ENCODE measurements around the gene ACOT8.
A peak's percentile ranks its signal among the peaks of the same experiment; 100 is the strongest.
"Not testable (repeated sequence)": the region's sequence is repeated elsewhere in the genome, so short reads cannot be mapped to it uniquely, and the experiment has no call there.

The ACOT8 gene

DNA sequence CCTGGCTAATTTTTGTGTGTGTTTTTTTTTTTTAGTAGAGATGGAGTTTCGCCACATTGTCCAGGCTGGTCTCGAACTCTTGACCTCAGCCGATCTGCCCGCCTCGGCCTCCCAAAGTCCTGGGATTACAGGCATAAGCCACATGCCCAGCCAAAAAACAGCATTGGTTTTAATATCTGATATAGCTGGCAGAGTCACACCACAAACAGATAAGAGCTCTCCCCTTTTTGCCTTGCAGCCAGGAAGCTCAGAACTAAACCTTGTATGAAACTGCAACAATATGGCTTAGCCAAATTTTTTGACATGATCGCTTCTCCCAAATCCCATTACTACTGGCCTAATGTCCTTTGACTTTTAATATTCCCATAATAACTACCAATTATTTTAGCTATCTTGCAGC, 4.9 kb downstream of the ACOT8 start:
- DNase-seq (ENCODE audit: low read depth), result no peak

DNA sequence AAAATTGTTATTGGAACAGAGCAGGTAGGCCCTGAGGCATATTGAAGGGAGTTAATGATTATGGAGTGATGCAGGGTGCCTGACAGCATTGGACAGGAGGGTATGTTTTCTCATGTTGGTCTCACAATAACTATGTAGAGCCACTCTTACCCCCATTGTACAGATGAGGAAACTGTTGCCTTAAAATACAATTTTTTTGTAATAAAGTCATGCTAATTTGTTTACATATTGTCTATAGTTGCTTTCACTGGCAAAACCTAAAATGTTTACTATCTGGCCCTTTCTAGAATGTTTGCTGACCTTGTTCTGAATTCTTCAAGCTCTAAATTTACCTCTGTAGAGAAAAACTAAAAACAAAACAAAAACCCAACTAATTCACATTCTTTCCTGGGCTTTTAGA, 5.7 kb downstream of the ACOT8 start:
- no peak for DNase-seq (ENCODE audit: low read depth)

DNA sequence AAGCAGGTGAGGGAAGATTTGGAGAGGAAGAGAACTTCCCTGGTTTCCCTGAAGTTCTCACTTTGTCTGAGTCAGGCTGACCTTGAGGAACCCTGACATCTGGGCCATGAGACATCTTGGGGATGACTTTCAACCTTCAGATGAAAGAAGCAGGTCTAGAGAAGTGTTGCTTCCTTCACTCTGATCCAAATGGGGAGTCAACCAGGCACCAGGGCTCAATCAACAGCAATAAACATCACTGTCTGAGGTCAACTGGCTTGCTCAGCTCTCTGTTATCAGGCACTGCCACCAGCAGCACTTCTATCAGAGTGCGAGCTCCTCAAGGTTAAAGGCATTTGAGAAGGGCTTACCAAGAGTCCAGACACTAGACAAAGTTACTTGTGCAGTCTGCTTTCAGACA, 6.3 kb downstream of the ACOT8 start:
- DNase-seq (ENCODE audit: low read depth), result no peak

DNA sequence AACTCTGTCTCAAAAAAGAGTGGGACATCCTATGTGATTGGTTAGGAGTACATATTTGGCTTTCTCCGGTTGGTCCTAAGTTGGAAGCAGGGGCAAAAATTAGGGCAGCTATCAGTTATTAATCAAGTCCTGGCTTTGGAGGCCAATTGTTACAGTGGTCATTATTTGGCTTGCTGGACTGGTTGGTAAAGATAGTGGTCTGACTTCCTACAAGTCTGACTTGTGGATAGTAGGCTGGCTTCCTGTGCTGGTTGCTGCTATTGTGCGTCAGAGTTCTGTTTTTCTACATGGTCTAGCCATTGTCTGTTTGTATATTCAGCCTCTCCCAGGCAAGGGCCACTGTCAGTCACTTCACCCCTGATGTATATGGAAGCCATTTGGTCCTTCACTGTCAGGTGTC, 7.0 kb downstream of the ACOT8 start:
- DNase-seq (ENCODE audit: low read depth), result no peak

DNA sequence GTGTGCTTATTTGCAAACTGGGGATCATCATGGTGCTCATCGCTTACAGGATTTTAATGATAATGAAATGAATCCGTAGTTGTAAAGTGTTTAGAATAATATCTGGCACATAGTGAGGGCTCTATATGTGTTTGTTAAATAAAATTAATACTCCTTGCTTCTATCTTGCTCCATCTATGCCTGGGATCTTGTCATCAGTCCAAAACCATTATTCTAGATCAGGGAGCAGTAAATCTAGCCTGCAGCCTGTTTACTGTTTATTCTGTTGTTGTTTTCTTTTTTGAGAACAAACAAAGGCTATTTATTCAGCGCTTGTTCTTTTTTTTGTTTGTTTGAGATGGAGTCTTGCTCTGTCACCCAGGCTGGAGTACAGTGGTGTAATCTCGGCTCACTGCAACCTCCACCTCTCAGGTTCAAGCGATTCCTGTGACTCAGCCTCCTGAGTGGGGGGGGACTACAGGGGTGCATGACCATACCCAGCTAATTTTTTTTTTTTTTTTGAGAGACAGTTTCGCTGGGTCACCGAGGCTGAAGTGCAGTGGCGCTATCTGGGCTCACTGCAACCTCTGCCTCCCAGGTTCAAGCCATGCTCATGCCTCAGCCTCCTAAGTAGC, 8.1 kb downstream of the ACOT8 start:
- DNase-seq (ENCODE audit: low read depth), result no peak

DNA sequence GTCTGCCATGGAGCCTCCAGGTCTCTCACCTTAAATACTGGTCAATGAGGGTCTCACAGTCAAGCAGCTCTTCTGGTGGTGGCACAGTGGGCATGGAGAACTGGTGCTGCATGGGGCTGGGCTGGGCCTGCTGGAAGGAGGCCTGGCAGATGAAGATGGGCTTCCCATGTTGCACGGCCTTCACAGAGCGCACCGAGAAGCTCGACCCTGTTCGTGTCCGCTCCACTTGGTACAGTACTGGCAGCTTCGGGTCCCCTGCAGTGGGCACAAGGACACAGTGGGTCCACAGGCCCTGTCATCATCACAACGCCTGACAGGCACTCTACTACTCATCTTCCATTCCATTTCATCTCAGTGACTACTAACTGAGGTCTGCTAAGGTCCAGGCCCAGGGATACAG, 8.8 kb downstream of the ACOT8 start:
- DNase-seq (ENCODE audit: low read depth), result no peak

DNA sequence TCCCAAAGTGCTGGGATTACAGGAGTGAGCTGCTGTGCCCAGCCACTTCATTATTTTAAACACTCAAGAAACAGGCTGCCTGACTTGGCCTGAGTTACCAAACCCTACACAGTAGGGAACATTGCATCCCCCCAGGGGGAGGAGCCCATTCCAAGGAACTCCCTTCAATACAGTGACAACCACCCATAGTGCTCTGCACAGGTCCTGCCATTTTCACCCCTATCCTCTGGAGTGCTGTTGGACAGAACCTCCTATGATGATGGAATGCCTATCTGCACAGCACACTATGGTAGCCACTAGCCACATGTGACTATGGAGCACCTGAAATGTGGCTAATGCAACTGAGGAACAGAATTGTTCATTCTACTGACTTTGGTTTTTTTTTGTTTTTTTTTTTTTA, 11.7 kb downstream of the ACOT8 start:
- DNase-seq (ENCODE audit: low read depth), result no peak

DNA sequence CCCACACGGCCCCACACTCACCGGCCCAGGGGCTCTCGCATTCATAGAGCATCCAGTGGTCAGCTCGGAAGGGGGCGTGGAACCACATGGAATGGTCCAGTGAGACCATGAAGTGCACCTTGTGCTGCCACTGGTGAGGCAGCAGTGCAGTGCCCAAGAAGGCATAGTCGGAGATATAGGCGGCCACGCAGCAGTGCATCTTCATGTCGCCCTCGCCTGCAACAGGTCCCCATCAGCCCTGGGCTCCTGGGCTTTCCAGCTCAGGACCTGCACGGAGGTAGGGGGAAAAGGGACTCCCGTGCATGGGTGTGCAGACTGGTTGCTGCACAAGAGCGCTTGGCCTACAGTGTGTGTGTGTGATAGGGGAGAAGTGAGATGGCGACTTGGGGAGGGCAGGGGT, 13.7 kb downstream of the ACOT8 start:
- DNase-seq (ENCODE audit: low read depth), result no peak

DNA sequence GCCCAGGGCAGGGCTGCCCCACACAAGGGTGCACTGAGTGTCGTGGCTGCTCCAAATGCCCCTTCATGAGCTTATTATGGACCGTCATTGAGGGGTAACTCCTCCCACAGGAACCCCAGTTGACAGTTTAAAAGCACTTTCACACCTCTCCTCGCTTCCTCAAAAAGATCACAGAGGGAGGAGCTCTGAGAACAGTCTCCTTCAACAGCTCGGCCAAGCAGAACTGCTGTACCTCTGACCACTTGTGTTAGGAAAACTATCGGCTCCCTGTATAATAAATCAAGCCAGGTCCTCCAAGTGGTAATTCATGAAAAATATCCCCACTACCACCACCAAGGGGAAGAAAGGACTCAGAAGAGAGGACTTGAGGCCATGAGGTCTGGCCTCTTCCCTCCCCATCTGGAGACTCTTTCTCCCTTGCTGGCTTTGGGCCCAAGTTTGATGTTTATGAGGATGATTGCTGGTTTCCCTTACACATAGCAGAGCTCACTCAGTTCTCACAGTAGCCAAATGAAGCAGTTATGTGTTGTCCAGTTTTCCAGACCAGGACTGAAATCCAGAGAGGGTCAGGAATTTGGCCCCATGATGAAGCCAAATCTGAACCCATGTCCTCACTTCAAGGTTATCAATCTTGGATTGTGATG, 14.9 kb downstream of the ACOT8 start:
- no peak for DNase-seq (ENCODE audit: low read depth)

DNA sequence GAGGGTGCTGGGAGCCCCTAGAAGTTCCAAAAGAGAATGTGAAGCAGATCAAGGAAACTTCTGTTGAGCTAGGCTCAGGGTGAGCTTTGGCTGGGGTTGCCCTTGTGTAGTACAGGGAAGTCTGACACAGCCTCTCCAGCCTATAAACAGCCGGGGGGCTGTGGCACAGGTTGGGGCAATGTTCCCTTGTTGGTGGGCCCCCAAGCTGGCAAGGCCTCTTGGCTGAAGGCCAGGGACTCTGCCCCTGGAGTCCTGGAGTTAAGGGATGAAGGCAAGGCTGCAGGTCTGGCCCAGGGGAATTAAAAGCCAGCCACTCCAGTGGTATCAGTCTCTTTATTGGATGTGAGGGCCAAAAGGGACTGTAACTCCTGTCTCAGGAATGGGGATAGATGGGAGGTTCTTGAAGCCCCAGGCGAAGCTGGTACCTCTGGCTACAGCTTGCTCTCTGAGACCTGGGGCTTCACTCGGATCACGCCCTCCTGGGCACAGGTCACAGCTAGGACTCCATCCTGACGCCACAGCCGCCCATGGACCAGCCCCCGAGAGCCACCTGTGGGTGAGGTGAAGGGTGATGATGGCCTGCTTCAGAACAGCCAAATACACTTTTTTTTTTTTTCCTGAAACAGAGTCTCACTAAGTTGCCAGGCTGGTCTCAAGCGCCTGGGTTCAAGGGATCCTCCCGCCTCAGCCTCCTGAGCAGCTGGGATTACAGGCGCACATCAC, 15.6 kb downstream of the ACOT8 start:
- DNase-seq (ENCODE audit: low read depth), result no peak

DNA sequence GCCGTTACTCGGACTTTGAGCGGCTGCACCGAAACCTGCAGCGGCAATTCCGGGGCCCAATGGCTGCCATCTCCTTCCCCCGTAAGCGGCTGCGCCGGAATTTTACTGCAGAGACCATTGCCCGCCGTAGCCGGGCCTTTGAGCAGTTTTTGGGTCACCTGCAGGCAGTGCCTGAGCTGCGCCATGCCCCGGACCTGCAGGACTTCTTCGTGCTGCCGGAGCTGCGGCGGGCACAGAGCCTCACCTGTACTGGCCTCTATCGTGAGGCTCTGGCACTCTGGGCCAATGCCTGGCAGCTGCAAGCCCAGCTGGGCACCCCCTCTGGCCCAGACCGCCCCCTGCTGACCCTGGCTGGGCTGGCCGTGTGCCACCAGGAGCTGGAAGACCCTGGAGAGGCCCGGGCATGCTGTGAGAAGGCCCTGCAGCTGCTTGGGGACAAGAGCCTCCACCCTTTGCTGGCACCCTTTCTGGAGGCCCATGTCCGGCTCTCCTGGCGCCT, 16.4 kb downstream of the ACOT8 start:
- DNase-seq (ENCODE audit: low read depth), result no peak

DNA sequence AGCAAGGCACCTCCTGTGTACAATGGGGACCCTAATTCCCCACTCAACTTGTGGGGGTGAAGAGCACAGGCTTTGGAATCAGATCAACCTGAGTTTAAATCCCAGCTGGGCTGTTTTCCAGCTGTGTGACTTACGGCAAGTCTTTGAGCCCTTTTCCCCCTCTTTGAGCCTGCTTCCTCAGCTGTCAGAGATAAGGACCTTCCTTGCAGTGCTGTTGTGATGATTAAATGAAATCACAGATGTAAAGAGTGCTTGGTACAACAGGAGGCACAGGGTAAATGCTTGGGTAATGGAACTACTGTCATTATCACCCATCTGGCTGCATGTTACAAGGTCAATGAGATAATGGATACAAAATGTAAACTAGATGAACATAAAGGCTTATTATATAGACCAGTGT, 20.4 kb downstream of the ACOT8 start:
- DNase-seq (ENCODE audit: low read depth), result no peak

DNA sequence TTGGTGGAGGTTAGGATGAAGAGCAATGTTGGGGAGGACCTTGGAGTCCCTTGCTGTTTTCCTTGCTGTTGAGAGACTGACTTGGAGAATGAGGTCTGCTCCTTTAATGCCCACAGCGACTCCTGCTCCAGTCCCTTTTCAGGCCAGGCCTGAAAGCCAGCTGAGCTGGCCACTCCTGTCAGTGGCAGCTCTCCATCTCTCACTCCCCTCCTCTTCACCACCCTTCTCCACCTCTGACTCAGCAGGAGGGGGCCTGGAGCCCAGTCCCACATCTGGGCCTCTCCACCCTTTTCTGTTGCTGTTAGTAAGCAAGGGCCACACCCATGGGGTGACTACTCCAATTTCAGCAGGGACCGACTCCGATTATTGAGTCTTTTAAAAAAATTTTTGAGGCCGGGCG, 21.4 kb downstream of the ACOT8 start:
- DNase-seq (ENCODE audit: low read depth), result peak; percentile 86

DNA sequence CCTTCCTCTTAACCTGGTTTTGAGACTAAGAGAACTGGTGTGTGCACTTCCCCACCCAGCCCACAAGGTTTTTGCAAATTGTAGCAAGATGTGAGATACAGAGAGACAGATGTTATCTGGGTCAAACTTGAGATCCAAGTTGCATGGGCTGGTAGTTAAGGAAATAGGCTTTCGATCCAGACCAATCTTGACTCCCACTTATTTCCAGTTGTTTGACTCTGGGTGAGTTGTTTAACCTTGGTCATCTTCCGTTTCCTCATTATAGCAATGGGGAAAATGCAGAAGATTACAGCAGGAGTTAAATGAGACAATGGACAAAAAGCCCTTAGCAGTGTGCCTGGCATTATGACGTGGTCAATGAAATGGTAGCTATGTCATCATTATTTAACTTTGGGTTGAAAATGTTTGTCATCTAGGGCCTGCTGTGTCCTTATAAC, 21.8 kb downstream of the ACOT8 start:
- no peak for DNase-seq (ENCODE audit: low read depth)

DNA sequence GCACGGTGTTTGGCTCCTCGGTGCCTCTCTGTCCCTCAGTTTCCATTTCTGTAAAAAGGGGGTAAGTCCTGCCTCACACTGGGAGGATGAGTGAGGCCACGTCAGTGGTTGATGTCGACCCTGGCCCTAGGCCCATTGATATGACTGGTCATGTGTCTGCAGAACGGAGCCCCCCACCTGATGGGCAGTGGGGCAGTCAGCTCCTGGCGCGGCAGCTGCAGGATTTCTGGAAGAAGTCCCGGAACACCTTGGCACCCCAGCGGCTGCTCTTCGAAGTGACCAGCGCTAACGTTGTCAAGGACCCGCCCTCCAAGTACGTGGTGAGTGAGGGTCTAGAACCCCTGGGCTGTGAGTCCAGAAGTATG, 22.4 kb downstream of the ACOT8 start:
- DNase-seq (ENCODE audit: low read depth), result no peak

DNA sequence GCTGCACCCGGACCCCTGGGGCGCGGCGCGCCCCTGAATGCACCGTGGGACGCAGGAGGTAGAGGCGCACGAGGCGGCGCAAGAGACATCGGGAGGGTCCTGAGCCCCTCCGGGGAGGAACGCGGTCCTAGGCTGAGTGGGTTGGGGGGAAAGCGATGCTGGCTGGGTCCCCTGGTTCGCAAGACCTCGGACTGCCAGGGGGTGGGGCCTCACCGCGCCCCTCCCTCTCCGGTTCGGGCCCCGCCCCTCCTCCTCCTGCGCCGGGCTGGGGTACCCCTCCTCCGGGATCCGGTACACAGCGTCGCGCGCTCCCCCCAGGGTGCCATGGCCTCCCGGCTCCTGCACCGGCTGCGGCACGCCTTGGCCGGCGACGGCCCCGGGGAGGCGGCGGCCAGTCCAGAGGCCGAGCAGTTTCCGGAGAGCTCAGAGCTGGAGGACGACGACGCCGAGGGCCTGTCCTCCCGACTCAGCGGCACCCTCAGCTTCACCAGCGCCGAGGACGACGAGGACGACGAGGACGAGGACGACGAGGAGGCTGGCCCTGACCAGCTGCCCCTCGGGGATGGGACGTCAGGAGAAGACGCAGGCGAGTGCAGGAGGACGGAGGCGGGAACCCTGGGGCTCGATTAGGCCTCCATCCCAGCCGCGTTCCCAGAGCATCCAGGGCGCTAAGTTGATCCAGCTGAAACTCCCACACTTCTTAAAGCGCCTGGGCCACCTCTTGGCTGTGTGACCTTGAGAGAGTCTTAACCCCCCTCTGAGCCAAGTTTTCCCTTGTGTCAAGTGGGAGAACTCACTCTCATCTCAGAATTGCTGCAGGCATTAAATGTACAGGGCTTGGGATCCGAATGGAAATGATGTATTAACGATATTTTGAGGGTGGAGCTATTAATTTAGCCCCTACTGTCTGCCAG, 23.1 kb downstream of the ACOT8 start:
- DNase-seq (ENCODE audit: low read depth), result peak; percentile 57

DNA sequence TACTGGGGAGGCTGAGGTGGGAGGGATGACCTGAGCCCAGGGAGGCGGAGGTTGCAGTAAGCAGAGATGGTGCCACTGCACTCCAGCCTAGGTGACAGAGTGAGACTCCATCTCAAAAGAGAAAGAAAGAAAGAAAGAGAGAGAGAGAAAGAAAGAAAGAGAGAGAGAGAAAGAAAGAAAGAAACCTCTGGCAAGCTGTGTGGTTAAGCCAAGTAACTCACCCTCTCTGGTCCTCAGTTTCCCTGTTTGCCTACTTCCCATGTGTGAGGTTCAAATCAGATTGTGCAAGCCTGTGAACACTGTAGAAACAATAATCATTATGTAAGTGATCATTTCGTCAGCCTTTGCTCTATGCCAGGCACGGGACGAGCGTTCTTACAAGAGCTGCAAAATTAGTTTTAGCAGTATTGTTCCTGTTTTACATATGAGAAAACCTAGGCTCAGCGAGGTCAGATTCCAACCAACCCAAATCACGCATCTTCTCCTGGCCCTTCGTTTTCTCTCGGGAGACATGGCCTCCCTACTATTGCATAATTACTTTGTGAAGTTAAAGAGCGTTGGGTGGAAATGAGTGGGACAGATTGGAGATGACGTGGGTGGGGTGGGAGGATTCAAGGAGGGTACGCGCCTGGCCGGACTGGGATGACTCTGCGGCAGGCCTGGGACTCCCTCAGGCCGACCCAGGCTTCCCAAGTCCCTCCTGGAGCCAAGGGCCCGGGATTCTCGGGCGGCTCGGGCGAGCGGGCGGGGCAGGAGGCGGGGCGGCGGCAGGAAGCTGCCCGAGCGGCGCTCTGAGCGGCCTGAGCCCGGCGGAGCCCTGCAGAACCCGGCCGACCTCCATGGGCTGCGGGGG, 23.9 kb downstream of the ACOT8 start, which contains the start of gene SNX21:
Gene SNX21, plus strand, starts transcription at position 770 of the 853 bp plus-strand sequence. CDS start 121 bp downstream, outside the sequence.
- DNase-seq (ENCODE audit: low read depth), result peak; percentile 91

DNA sequence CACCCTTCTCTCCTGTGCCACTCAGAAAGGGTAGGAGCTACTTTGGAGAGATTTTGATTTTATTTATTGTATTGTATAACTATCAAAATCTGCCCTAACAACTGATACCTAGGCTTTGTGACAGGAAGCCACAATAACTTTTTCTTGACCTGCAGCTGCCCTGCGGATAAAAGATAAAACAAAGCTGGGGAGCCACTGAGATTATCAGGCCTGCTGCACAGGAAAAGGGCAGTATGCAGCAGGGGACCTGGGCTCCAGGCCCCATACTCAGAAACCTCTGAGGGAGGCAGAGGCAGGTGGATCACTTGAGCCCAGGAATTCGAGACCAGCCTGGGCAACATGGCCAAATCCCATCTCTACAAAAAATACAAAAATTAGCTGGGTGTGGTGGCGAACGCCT, 24.6 kb downstream of the ACOT8 start:
- no peak for DNase-seq (ENCODE audit: low read depth)

DNA sequence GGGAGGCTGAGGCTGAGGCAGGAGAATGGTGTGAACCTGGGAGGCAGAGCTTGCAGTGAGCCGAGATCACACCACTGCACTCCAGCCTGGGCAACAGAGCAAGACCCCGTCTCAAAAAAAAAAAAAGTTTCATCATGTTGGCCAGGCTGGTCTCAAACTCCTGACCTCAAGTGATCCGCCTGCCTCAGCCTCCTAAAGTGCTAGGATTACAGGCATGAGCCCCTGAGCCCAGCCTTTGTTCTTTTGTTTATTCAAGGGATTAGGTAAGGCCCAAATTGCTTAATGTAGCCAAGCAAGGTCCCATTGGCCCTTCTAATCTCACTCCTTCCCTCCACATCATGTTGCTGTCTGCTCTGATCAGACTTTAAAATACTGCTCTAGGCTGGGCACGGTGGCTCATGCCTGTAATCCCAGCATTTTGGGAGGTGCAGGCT, 27.5 kb downstream of the ACOT8 start:
- not testable (repeated sequence) for DNase-seq (ENCODE audit: low read depth)

DNA sequence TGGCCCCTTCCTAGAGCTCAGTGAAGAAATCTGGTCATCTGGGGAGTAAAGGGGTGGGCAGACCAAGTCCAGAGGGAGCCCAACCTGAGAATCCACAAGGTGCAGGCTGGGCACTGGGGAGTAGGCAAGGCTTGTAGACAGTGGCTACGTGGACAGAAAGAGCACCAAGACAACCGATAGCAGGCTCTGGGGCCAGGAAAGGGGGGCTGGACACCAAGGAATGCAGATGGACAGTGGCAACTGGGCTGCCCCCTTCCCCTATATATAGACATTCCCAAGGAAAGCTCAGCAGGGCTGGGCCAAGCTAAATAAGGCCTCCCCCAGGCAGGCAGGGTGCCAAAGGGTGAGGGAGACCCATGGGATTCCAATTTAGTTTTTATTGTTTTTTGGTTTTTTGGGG, 28.6 kb downstream of the ACOT8 start:
- DNase-seq (ENCODE audit: low read depth), result no peak

DNA sequence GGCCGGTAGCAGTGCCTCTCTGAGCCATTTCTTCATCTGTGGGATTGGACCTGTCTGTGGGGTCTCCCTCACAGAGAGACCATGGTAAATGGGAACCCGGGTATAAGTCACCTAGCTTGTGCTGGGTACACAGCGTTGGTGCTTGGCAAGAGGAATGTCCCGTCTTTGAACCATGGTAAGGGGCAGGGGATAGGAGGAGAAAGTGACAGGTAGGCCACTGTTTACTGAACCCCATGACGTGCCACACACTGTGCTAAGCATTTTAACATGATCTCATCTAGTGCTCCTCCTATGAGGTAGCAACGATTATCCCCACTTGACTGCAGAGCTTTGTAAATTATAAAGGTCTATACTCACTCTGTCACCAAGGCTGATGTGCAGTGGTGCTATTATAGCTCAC, 29.5 kb downstream of the ACOT8 start:
- DNase-seq (ENCODE audit: low read depth), result no peak

Data from HS-5 (cell line).